OCI-LY7 (cell line): ENCODE results near the gene MXRA8. TPM values are rescaled to one million over a fixed set of nuclear protein-coding genes. Genes with fewer than 3 reads are reported as not detected.

Experiments
- BruUV-seq: library from RNA; stranded (reverse); fragments of 400-500 nt; replicated peaks from 2 replicates; lab custom pipeline; 2021; lab: Mats Ljungman, UMichigan
- CTCF ChIA-PET: fragments of 300-600 bp; sonication (Branson Sonifier 250); formaldehyde crosslinking; loops from one replicate; lab custom pipeline; 2022; ENCODE audit warnings: antibody characterized with exemption; ENCODE audit not compliant: unreplicated experiment; lab: Charles Lee
- POLR2A ChIA-PET: fragments of 300-600 bp; sonication (Branson Sonifier 250); formaldehyde crosslinking; loops from one replicate; lab custom pipeline; 2022; ENCODE audit warnings: antibody characterized with exemption; lab: Charles Lee
- DNase-seq: peaks from one replicate; pipeline ENCODE4 v3.0.0-alpha.2; 2015; ENCODE audit warnings: low spot score
- H2AFZ ChIP-seq: fragments of 200-600 bp; sonication (generic), shearing (Covaris generic); 2 replicates; pipeline ENCODE4 v1.6.1; 2014; ENCODE audit warnings: mild to moderate bottlenecking, antibody characterized with exemption, low read length, moderate library complexity
- H3K27ac ChIP-seq: fragments of 200-600 bp; sonication (generic); 2 replicates; pipeline ENCODE4 v1.5.1; 2014; ENCODE audit warnings: mixed run types, low read depth, mild to moderate bottlenecking, moderate library complexity, low read length, inconsistent platforms; ENCODE audit not compliant: poor library complexity, severe bottlenecking
- H3K36me3 ChIP-seq: fragments of 200-600 bp; sonication (generic); 2 replicates; pipeline ENCODE4 v1.6.1; 2014; ENCODE audit warnings: mild to moderate bottlenecking, antibody characterized with exemption, low read length, moderate library complexity, mixed read lengths; ENCODE audit not compliant: insufficient read depth
- H3K4me1 ChIP-seq: fragments of 200-600 bp; sonication (generic); 2 replicates; pipeline ENCODE4 v1.5.1; 2014; ENCODE audit warnings: mild to moderate bottlenecking, low read length; ENCODE audit not compliant: insufficient read depth, poor library complexity, severe bottlenecking
- H3K4me2 ChIP-seq: fragments of 200-600 bp; sonication (generic); 2 replicates; pipeline ENCODE4 v1.6.1; 2014; ENCODE audit warnings: mild to moderate bottlenecking, low read length
- H3K4me3 ChIP-seq: fragments of 200-600 bp; sonication (generic); 2 replicates; pipeline ENCODE4 v1.5.1; 2014; ENCODE audit warnings: mild to moderate bottlenecking, low read depth, low read length; ENCODE audit not compliant: poor library complexity, severe bottlenecking
- H3K79me2 ChIP-seq: fragments of 200-600 bp; sonication (generic); 2 replicates; pipeline ENCODE4 v1.6.1; 2016; ENCODE audit warnings: low read depth, mild to moderate bottlenecking, low read length, moderate library complexity, mixed read lengths; ENCODE audit not compliant: insufficient read depth
- H3K9me2 ChIP-seq: fragments of 200-600 bp; sonication (generic); 2 replicates; pipeline ENCODE4 v1.6.1; 2016; ENCODE audit warnings: mild to moderate bottlenecking, low read length, mixed read lengths; ENCODE audit not compliant: insufficient read depth
- H3K9me3 ChIP-seq: fragments of 200-600 bp; sonication (generic); 2 replicates; pipeline ENCODE4 v1.6.1; 2014; ENCODE audit warnings: mild to moderate bottlenecking, mixed run types, low read length, mixed read lengths
- H4K20me1 ChIP-seq: fragments of 200-600 bp; sonication (generic); 2 replicates; pipeline ENCODE4 v1.6.1; 2014; ENCODE audit warnings: mild to moderate bottlenecking, antibody characterized with exemption, low read length, moderate library complexity, mixed read lengths; ENCODE audit not compliant: insufficient read depth
- CTCF ChIP-seq: fragments of 200-600 bp; sonication (generic); conservative IDR thresholded peaks from 2 replicates; pipeline ENCODE4 v1.5.1; 2014; ENCODE audit warnings: mild to moderate bottlenecking, antibody characterized with exemption, low read length, moderate library complexity, mixed read lengths
- EZH2phosphoT487 ChIP-seq: fragments of 200-600 bp; sonication (generic); IDR thresholded peaks from 2 replicates; pipeline ENCODE4 v1.6.1; 2018; ENCODE audit warnings: low read depth, borderline replicate concordance, mild to moderate bottlenecking, mixed run types, antibody characterized with exemption, low read length, moderate library complexity, mixed read lengths
- intact Hi-C: fragments of 100-400 bp; cut with micrococcal nuclease; formaldehyde crosslinking; loops from one replicate; pipeline ENCODE4 v1.10.0; 2022; ENCODE audit not compliant: unreplicated experiment
- total RNA-seq, 2 experiments: library from RNA; depleted of rRNA in 1 of 2; stranded (reverse); fragments of >200 nt in 1 of 2; shearing (Covaris generic) in 1 of 2; gene quantifications; 2 replicates each; pipeline ENCODE4 v1.2.3, GENCODE V29; 2014 to 2022

The MXRA8 gene
- total RNA-seq, 2 experiments from 2014 or later = not detected

- POLR2A ChIA-PET = no interaction called here
- no TSS peak for BruUV-seq
- Histone ChIP-seq H3K9me3 (no peaks in the 10 kb centered on the region), H3K9me2 (no peaks in the 10 kb centered on the region), H3K36me3 (peaks cover 42% of the 10 kb centered on the region; the same call in 1 of the 2 replicates), H3K4me1 (peaks cover 25% of the 10 kb centered on the region), H3K79me2 (peaks cover 40% of the 10 kb centered on the region), H2AFZ (no peak overlapping the region), H4K20me1 (peaks cover 3% of the 10 kb centered on the region; the same call in 1 of the 2 replicates), H3K4me2 (peak overlapping the region; percentile 95), H3K27ac (peak overlapping the region; percentile 36), H3K4me3 (peak overlapping the region; percentile 84)
- TF ChIP-seq EZH2phosphoT487 (no peak), CTCF (no peak)
- intact Hi-C loops = loop anchor here (2.0 kb wide), 2 partner anchors 17 to 49 kb away; partner anchors contain the start of genes AURKAIP1 and PUSL1
- DNase-seq = peak; percentile 27
- CTCF ChIA-PET = no interaction called here
Observed at GRCh38 chr1:1325288-1326074, 32.9 kb downstream of the MXRA8 start.

- CTCF ChIA-PET = no interaction called here
- Histone ChIP-seq H4K20me1 (peaks cover 3% of the 10 kb centered on the region; the same call in 1 of the 2 replicates), H3K9me3 (no peaks in the 10 kb centered on the region), H2AFZ (peak within 1 kb of the TSS; percentile 28; the same call in 1 of the 2 replicates), H3K4me2 (peak within 1 kb of the TSS; percentile 95), H3K27ac (peak within 1 kb of the TSS; percentile 36), H3K9me2 (no peaks in the 10 kb centered on the region), H3K79me2 (peaks cover 43% of the 10 kb centered on the region), H3K4me3 (peak within 1 kb of the TSS; percentile 84), H3K36me3 (peaks cover 46% of the 10 kb centered on the region; the same call in 1 of the 2 replicates), H3K4me1 (peaks cover 25% of the 10 kb centered on the region)
- DNase-seq = peak; percentile 96
- TF ChIP-seq EZH2phosphoT487 = no peak
- no peak for TF ChIP-seq CTCF
- intact Hi-C loops = loop anchor here (2.0 kb wide), 2 partner anchors 16 to 50 kb away; partner anchors contain the start of genes AURKAIP1 and PUSL1
- no TSS peak for BruUV-seq
- POLR2A ChIA-PET = no interaction called here
Observed at GRCh38 chr1:1324524-1325287, 33.6 kb downstream of the MXRA8 start, which contains the start of the genes CPTP and INTS11. Gene CPTP, plus strand, starts transcription at chr1:1324802. Its CDS starts 2,109 bp downstream, at chr1:1326911. Gene INTS11, minus strand, starts transcription at chr1:1324660. Its CDS starts 52 bp downstream, at chr1:1324608.
